KOPT-K1 (cell line): ENCODE data around the gene TUBB4B.

Experiments
- H3K27ac ChIP-seq: fragments of 200-600 bp; sonication (generic); 2 replicates; pipeline ENCODE4 v1.5.1; 2016; ENCODE audit warnings: antibody characterized with exemption, mild to moderate bottlenecking, low read depth, low read length; ENCODE audit not compliant: poor library complexity, severe bottlenecking
- H3K36me3 ChIP-seq: fragments of 200-600 bp; sonication (generic); 2 replicates; pipeline ENCODE4 v1.5.1; 2017; ENCODE audit warnings: antibody characterized with exemption, mild to moderate bottlenecking, low read length, moderate library complexity; ENCODE audit not compliant: insufficient read depth
- H3K9me3 ChIP-seq: fragments of 200-600 bp; sonication (generic); 2 replicates; pipeline ENCODE4 v1.5.1; 2017; ENCODE audit warnings: antibody characterized with exemption, low read length, mild to moderate bottlenecking; ENCODE audit not compliant: insufficient read depth, poor library complexity, severe bottlenecking

The TUBB4B gene

DNA sequence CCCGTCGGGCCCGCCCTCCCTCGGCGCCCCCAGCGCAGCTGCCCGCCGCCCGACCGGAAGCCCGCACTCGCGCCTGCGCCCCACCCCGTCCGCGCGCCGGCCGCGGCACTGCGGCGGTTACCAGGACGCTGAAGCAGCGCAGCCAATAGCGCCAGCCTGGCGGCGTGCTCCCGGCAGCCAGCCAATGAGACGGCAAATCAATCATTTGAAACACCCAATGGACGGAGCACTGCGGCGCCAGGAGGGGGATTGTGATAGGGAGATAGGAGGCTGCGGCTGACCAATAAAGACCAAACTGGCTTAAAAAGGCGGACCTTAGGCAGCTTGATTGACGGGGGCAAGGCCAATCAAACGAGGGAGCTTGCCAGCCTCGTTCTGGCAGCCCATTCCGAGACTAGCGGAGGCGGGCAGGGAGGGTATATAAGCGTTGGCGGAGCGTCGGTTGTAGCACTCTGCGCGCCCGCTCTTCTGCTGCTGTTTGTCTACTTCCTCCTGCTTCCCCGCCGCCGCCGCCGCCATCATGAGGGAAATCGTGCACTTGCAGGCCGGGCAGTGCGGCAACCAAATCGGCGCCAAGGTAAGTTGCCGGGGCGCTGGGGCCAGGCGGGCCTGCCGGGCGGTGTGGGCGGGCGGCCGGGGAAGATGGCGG, at the start of gene TUBB4B:
Gene TUBB4B, plus strand, starts transcription at position 447 of the 649 bp plus-strand sequence. Its CDS starts 74 bp downstream, at position 521.
- Histone ChIP-seq H3K27ac (peak within 1 kb of the TSS; percentile 92), H3K9me3 (no peaks in the 10 kb centered on the region), H3K36me3 (peaks cover 23% of the 10 kb centered on the region)

DNA sequence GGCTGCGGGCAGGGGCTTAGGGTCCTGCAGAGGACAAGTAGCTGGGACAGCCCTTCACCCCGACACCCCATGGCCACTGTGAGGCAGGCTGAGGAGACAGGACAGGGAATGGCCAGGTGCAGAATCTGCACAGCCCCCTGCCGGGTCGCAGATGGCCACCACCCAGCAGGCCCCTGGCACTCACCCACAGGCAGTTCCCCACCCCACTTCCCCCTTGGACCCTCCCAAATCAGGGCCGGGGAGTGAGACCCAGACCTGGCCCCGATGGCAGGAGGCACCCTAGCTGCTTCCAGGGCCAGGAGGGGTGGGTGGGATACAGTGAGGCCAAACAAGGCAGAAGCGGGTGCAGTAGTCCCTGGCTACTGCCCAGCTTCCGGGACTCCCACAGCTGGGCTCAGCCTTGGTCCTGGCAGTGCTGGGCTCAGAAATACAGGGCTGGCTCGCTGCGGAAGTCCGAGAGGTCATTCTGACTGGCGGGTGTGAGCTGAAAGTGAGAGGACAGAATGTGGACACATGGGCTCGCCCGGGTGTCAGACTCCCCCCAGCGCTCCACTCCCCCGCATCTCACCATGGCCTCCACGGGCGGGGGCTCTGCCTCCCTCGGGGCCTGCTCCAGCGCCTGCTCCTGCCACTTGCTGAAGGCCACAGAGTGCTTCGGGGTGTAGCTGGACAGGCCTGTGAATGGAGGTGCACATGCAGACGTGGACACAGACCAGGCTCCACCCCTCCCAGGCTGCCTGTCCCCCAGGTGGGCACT, 49.2 kb upstream of the TUBB4B start:
- no peak overlapping the region for H3K27ac ChIP-seq
- H3K9me3 ChIP-seq, result no peaks in the 10 kb centered on the region
- peaks cover 25% of the 10 kb centered on the region; the same call in 1 of the 2 replicates for H3K36me3 ChIP-seq

DNA sequence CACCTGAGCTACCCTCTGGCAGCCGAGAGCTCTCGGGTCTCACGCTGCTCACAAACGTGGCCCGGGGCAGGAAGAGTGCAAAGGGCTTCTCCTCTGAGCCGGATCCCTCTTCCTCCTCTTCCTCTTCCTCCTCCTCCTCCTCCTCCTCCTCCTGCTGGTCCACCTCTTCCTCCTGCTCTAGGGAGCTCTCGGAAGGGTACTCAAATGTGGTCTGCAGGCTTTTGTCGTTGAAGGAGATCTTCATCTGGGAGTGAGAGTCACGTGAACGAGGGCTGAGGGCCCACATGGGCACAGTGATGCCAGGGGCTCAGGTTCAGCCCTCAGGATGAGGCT, 48.7 kb upstream of the TUBB4B start:
- no peaks in the 10 kb centered on the region for H3K9me3 ChIP-seq
- no peak overlapping the region for H3K27ac ChIP-seq
- peaks cover 21% of the 10 kb centered on the region; the same call in 1 of the 2 replicates for H3K36me3 ChIP-seq

DNA sequence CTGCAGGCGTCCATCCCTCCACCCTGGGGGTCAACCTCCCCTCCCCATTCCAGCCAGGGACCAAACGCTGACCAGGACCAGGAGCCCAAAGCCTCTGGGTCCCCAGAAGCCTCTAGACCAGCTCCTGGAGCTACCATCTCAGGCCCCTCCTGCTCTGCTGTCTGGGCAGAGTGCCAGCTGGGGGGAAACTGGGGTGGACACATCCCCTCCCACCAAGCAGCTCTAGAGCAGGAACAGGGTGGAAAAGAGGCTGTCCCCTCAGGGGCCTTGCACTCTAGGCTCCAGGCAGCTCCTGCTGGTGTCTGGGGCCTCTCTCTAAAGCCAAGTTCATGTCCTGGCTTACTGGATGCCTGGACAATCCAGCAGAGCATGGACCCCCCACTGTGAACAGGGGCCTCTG, 48.2 kb upstream of the TUBB4B start:
- Histone ChIP-seq H3K27ac (no peak overlapping the region), H3K9me3 (no peaks in the 10 kb centered on the region), H3K36me3 (peaks cover 21% of the 10 kb centered on the region; the same call in 1 of the 2 replicates)

DNA sequence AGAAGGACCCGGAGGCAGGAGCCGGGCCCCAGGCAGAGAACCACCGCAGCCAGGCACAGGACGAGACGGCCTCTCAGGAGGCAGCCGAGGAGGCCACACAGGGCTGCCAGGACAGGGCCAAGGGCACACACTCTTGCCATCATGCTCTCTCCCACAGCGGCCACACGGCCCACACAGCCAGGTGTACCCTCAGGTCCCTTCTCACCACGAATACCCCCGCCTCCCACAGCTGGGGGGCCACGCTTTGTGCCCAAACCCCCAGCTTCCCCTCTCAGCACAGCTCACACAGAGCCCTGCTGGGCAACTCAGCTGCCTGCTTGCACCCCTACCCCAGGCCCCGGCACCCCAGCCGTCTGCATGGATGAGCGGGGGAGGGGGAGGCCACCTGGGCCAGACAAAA, 47.3 kb upstream of the TUBB4B start:
- no peak overlapping the region for H3K27ac ChIP-seq
- H3K9me3 ChIP-seq, result no peaks in the 10 kb centered on the region
- peaks cover 21% of the 10 kb centered on the region; the same call in 1 of the 2 replicates for H3K36me3 ChIP-seq

DNA sequence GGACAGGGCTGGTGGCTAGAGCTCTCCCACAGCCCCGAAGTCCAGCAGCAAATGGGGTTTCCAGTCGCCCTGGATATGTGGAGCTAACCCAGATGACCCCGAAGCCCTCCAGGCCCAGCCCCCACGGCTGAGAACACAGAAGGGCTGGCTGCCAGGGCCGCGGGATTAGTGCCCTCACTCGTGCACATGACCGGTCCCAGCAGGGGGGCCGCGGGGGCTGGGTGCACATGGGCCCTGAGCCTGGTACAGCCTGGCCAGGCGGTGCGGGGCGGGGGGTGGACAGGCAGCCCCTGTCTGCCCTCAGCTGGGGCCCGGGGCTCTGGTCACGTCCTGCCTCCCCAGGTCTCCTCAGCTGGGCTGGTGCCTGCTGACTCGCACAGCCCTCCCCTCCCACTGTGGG, 46.7 kb upstream of the TUBB4B start:
- H3K9me3 ChIP-seq, result no peaks in the 10 kb centered on the region
- H3K36me3 ChIP-seq, result peaks cover 21% of the 10 kb centered on the region; the same call in 1 of the 2 replicates
- H3K27ac ChIP-seq, result no peak overlapping the region

DNA sequence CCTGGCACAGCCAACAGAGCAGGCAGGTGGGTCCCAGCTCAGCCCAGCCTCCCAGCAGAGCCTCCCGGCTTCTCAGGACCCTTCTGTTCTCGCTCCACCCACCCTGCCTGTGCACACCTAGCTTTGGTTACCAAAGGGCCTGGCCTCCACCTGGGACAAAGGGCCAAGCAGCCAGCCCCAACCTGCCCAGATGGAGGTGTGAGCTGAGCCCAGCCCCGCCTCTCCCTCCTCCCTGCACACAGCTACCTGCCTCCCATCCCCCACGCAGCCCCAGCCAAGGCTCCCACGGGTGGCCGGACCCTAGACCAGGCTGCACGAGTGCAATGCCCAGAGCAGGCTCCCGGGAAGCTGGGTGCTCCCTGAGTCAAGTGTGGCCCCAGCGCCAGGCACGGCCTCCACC, 46.2 kb upstream of the TUBB4B start:
- Histone ChIP-seq H3K9me3 (no peaks in the 10 kb centered on the region), H3K27ac (no peak overlapping the region), H3K36me3 (peaks cover 19% of the 10 kb centered on the region; the same call in 1 of the 2 replicates)

- H3K27ac ChIP-seq, result no peak overlapping the region
- peaks cover 12% of the 10 kb centered on the region; the same call in 1 of the 2 replicates for H3K36me3 ChIP-seq
- no peaks in the 10 kb centered on the region for H3K9me3 ChIP-seq
Measured at GRCh38 chr9:137195525-137196220, 45.4 kb upstream of the TUBB4B start.

DNA sequence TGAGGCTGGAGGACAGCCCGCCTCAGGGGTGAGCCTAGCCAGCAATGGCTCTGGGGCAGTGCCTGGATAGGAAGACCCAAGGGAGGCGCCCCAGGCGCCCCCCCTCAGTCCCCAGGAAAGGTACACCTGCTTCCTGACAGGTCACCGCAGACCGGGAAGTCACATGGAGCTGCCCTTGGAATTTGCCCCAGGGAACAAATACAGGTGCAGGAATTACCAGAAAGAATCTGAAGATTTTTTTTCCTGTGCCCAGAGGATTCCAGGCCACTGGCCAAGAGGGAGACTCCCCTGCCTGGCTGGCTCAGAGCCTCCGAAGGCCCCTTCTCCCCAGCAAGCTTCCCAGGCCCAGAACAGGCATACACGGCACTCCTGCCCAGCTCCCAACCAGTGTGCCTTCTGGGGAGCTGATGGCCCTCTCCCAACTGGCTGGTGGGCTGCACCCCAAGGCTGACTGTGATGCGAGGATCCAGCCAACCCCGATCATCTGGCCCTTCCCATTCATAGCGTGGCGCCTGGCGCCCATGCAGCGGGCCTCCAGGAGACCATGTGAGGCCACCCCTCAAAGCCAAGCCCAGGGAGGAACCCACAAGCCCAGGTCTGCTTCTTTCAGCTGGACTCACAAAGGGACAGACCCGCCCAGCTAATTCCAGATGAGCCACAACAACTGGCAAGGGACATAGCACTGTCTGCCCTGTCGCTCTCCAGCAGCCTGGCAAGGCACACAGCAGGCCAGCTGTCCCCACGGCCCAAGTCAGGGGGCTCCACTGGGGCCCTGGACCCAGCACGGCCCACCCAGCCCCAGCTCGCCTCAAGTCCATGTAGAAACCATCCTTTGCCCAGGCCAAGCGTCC, 42.8 kb upstream of the TUBB4B start:
- no peak overlapping the region for H3K27ac ChIP-seq

GRCh38 chr9:137198902-137199283, 42.2 kb upstream of the TUBB4B start:
- no peaks in the 10 kb centered on the region for H3K9me3 ChIP-seq
- no peak overlapping the region for H3K27ac ChIP-seq
- H3K36me3 ChIP-seq, result no peaks in the 10 kb centered on the region

More for the DNA sequence above, 42.8 kb upstream of the TUBB4B start:
- Histone ChIP-seq H3K36me3 (no peaks in the 10 kb centered on the region), H3K9me3 (no peaks in the 10 kb centered on the region)

GRCh38 chr9:137199411-137200121, 41.5 kb upstream of the TUBB4B start:
- Histone ChIP-seq H3K9me3 (no peaks in the 10 kb centered on the region), H3K27ac (no peak overlapping the region), H3K36me3 (no peaks in the 10 kb centered on the region)

- no peaks in the 10 kb centered on the region for H3K36me3 ChIP-seq
- no peaks in the 10 kb centered on the region for H3K9me3 ChIP-seq
- H3K27ac ChIP-seq, result peak within 1 kb of the TSS; percentile 71
Measured at GRCh38 chr9:137200311-137201204, 40.5 kb upstream of the TUBB4B start, which contains the start of gene TPRN. Gene TPRN (minus strand): TSS chr9:137200741. CDS start chr9:137200711, 30 bp downstream.

DNA sequence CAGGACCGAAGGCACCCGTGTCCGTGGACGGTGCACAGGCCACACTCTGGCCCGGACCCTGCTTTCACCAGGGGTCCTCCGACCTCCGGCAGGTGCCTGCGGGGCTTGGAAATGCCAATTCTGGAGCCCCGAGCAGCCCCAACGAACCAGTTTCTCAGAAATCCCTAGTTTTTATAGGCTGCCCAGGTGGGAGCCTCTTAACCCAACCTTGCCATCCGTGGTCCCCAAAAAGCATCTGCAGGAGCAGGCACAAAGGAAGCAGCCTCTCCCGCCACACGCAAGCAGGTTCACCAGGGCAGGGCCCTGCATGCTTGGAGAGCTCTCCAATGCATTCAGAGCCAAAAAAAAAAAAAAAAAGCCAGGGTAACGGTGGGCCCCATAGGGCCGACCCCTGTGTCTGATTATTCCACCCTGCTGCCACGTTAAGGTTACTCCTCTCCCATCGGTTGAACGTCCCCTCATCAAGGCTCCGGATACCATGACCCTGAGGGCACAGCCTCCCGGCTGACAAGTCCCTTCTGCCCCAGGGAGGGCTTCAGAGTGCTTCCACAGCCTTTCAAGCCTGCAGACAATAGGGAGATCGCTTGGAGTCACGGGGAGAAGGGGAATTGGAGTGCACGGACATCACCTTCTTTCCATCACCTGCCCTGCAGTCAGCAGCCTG, 39.8 kb upstream of the TUBB4B start:
- Histone ChIP-seq H3K9me3 (no peaks in the 10 kb centered on the region), H3K36me3 (no peaks in the 10 kb centered on the region), H3K27ac (peak overlapping the region; percentile 71)
